IPS-18c (cell line): ENCODE data around the gene TSSK2.

Source experiments
- H3K4me3 ChIP-seq: 2 replicates; pipeline ENCODE4 v1.7.0; 2013; ENCODE audit warnings: low read depth, mild to moderate bottlenecking, low read length, moderate library complexity; ENCODE audit not compliant: insufficient read depth
- H3K9me3 ChIP-seq: one replicate; pipeline ENCODE4 v1.6.1; 2013; ENCODE audit warnings: mild to moderate bottlenecking, low read length, moderate library complexity; ENCODE audit not compliant: control insufficient read depth, insufficient read depth

The TSSK2 gene

GRCh38 chr22:19181786-19182471 lies 50.8 kb downstream of the TSSK2 start:
- H3K4me3 ChIP-seq: no peak overlapping the region
- H3K9me3 ChIP-seq: no peaks in the 10 kb centered on the region
